ENCODE results near the gene RAD9B.

- no peak for TF ChIP-seq POLR2A (IDR thresholded peaks at IDR 0.05; ENCODE audit: low read length)
- no peak for TF ChIP-seq GATA1 (IDR thresholded peaks at IDR 0.05; ENCODE audit: low read depth, low read length)
These were observed 48.4 kb upstream of the RAD9B start for GRCh38 chr12:110453569-110454296.
